NCI-H1092 (cell line): ENCODE data around the gene HIPK4.
A peak's percentile ranks its signal among the peaks of the same experiment; 100 is the strongest.
"Not testable (repeated sequence)": the region's sequence is repeated elsewhere in the genome, so short reads cannot be mapped to it uniquely, and the experiment has no call there.

ENCODE experiments used
- DNase-seq: peaks from one replicate; lab custom pipeline; 2025; lab: John Stamatoyannopoulos, UW

The HIPK4 gene, protein sequence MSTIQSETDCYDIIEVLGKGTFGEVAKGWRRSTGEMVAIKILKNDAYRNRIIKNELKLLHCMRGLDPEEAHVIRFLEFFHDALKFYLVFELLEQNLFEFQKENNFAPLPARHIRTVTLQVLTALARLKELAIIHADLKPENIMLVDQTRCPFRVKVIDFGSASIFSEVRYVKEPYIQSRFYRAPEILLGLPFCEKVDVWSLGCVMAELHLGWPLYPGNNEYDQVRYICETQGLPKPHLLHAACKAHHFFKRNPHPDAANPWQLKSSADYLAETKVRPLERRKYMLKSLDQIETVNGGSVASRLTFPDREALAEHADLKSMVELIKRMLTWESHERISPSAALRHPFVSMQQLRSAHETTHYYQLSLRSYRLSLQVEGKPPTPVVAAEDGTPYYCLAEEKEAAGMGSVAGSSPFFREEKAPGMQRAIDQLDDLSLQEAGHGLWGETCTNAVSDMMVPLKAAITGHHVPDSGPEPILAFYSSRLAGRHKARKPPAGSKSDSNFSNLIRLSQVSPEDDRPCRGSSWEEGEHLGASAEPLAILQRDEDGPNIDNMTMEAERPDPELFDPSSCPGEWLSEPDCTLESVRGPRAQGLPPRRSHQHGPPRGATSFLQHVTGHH

GRCh38 chr19:40390084-40390742 lies at the start of gene HIPK4:
TSS of gene HIPK4 (minus strand) at chr19:40390181. CDS start at chr19:40389902, 279 bp downstream.
- no peak for DNase-seq

GRCh38 chr19:40438284-40438683 lies 48.3 kb upstream of the HIPK4 start:
- DNase-seq, result no peak

- peak; percentile 48 for DNase-seq
Measured at GRCh38 chr19:40433391-40434216, 43.6 kb upstream of the HIPK4 start.

- not testable (repeated sequence) for DNase-seq
Measured at GRCh38 chr19:40432760-40433159, 42.8 kb upstream of the HIPK4 start.

GRCh38 chr19:40431698-40432097 lies 41.7 kb upstream of the HIPK4 start:
- DNase-seq, result no peak

- DNase-seq, result not testable (repeated sequence)
Measured at GRCh38 chr19:40430242-40430641, 40.3 kb upstream of the HIPK4 start.

- not testable (repeated sequence) for DNase-seq
Measured at GRCh38 chr19:40428197-40428596, 38.2 kb upstream of the HIPK4 start.

- peak; percentile 97 for DNase-seq
Measured at GRCh38 chr19:40425450-40426287, 35.7 kb upstream of the HIPK4 start, which contains the start of gene SERTAD1. TSS of gene SERTAD1 (minus strand) at chr19:40425992. CDS start at chr19:40423546, 2,446 bp downstream.

- DNase-seq, result no peak
Measured at GRCh38 chr19:40424637-40425449, 34.9 kb upstream of the HIPK4 start.

DNA sequence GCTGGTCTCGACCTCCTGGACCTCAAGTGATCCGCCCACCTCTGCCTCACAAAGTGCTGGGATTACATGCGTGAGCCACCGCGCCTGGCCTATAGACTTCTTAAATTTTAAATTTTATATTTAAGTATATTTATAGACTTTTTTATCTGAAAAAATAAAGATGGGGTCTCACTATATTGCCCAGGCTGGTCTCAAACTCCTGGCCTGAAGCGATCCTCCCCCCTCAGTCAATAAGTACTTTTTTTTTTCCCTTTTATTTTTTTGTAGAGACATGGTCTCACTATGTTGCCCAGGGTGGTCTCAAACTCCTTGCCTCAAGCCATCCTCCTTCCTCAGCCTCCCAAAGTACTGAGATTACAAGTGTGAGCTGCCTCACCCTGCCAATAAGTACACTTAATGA lies 34.0 kb upstream of the HIPK4 start:
- DNase-seq, result no peak

- no peak for DNase-seq
Measured at GRCh38 chr19:40422748-40423566, 33.0 kb upstream of the HIPK4 start.

DNA sequence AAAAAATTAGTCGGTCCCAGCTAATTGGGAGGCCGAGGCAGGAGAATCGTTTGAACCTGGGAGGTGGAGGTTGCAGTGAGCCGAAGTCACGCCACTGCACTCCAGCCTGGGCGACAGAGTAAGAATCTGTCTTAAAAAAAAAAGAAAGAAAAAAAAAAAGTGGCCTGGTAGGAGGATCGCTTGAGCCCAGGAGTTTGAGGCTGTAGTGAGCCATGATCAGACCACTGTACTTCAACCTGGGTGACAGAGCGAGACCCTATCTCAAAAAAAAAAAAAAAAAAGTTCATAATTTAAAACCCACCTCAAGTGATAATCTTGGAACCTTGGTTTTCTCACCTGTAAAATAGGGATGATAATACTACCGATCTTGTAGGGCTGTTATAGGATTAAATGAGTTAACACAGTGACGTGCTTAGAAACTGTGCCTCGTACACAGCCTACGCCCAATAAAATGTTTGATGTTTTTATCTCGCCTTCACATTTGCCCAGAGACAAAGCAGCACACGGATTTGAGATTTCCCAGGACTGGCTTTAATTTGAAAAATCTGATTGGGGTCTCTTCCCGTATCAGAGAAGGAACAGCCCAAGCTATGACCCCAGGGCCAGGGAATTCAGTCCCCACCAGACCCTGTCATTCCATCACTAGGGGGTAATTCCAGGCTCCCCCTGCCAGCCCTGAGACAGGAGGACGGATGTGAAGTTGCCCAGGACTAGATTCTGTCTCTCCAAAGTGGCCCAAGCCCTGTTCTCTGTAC lies 32.2 kb upstream of the HIPK4 start:
- DNase-seq, result no peak

DNA sequence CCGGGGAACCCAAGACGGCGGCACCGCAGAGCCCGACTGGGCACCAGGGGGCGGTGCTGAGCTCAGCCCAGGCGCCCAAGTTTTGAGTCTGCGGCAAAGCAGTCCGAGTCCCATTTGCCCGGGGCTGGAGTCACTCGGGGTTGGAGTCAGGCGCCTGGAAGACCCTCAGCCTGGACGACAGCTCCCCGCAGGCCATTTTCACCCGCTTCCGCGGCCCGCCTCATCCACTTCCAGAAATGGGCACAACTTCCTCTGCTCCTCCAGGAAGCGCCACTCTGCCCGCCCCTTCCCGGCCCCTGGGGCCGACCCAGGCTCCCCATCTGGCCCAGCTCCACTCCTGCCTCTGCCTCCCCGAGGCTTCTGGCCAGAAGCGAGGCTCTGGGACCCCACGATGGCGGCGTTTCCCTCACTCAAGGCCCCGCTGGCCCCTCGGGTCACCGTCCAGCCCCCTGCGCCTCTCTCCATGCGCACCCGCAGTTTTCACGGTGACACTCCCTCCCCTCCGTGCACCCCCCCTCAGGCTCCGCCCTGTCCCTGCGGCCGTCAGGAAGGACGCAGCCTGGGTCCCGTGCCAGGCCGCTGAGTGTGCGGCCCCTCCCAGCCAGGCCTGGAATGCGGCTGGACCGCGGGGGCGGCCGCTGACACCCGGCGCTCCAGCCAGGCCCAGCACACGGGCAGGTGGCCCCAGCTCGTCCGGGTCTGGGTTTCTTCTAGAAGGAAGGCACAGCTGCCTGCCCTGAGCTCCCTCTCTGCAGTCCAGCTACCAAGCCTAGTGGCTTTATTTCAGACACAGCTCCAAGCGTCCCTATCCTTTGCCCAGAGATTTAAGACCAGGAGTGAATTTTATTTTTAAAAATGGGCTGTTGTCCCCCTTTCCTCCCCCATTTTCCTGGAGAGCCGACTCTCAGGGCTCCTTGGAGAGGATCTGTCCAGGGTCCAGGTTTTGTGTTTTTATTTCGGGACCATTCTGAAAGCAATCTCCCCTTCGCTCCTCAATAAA lies 31.1 kb upstream of the HIPK4 start:
- peak; percentile 45 for DNase-seq

DNA sequence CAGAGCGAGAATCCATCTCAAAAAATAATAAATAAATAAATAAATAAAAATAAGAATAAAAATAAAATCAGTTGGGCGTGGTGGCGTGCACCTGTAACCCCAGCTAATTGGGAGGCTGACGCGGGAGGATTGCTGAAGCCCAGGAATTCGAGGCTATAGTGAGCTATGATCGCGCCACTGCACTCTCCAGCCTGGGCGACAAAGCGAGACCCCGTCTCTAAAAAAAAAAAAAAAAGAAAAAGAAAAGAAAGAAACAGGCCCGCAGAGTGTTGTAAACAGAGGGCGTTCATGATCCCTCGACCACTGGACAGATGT lies 30.4 kb upstream of the HIPK4 start:
- no peak for DNase-seq

- no peak for DNase-seq
Measured at GRCh38 chr19:40419780-40420179, 29.8 kb upstream of the HIPK4 start.

DNA sequence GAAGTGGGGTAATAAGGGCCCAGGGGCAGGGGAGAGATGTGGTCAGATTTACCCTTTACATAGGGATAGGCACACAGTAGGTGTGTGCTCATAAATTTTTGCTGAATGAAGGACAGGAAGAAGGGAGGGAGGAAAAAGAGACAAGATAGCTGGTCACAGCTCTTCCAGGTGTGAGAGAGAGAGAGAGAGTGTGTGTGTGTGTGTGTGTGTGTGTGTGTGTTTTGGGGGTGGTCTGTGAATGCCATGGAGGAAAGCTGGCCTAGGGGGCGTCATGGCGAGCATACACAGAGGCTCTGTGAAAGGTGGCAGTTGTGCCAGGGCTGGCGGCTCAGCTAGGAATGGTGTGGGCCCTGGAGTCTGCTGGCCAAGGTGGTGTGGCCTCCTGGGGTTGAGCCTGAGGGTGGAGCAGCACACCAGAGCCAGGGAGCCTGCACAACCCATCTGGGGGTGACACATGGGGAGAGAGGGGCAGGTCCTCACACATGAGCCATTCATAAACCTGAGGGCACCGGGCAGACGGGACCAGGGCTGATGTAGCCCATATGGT lies 29.2 kb upstream of the HIPK4 start:
- DNase-seq, result no peak

DNA sequence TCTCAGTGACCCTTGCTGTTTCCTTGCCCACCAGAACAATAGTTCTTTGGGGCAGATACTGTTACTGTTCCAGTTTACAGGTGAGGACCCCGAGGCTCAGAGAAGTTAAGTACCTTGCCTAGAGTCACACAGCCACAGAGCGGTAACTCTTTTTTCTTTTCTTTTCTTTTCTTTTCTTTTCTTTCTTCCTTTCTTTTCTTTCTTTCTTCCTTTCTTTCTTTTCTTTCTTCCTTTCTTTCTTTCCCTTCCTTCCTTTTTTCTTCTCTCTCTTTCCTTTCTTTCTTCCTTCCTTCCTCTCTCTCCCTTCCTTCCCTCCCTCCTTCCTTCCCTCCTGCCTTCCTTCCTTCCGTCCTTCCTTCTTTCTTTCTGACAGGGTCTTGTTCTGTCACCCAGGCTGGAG lies 28.1 kb upstream of the HIPK4 start:
- no peak for DNase-seq
